Measurements from ENCODE around the gene ZC3HAV1. TPM values are rescaled to one million over a fixed set of nuclear protein-coding genes. Genes with fewer than 3 reads are reported as not detected.

The ZC3HAV1 gene
- total and polyA plus RNA-seq, 2 of the 13 experiments (the other 11 are each of a cell fraction or from before 2014, with no cell fraction given) = 12.7 to 23.7 TPM

- TF ChIP-seq GZF1 (CRISPR knock-in tag; IDR thresholded peaks at IDR 0.05) (0 out of 2 replicates have a peak, but pooled peaks have one; percentile 34), ARID2 (CRISPR knock-in tag; IDR thresholded peaks at IDR 0.05; ENCODE audit: borderline replicate concordance) (0 out of 2 replicates have a peak, but pooled peaks have one; percentile 25), MED13 (CRISPR knock-in tag; IDR thresholded peaks at IDR 0.05) (no peak), ZSCAN21 (CRISPR knock-in tag; IDR thresholded peaks at IDR 0.05; ENCODE audit: borderline replicate concordance) (peak; percentile 72), ZNF484 (CRISPR knock-in tag; IDR thresholded peaks at IDR 0.05; ENCODE audit: borderline replicate concordance, low read depth) (no peak), REST (IDR thresholded peaks at IDR 0.05; ENCODE audit: borderline replicate concordance in 1 of 2, low read depth in 1 of 2, low read length in 2 of 2) (no peak), RFX3 (CRISPR knock-in tag; IDR thresholded peaks at IDR 0.05) (no peak), ZNF703 (CRISPR knock-in tag; IDR thresholded peaks at IDR 0.05; ENCODE audit: borderline replicate concordance) (no peak), PHB2 (IDR thresholded peaks at IDR 0.05; ENCODE audit: partially characterized antibody) (no peak), ATF2 (CRISPR knock-in tag; IDR thresholded peaks at IDR 0.05) (no peak), ZNF550 (CRISPR knock-in tag; IDR thresholded peaks at IDR 0.05; ENCODE audit: borderline replicate concordance) (no peak), E2F2 (CRISPR knock-in tag; IDR thresholded peaks at IDR 0.05; ENCODE audit: borderline replicate concordance) (no peak), ZNF558 (CRISPR knock-in tag; IDR thresholded peaks at IDR 0.05; ENCODE audit: borderline replicate concordance) (no peak; the same call in 1 of the 2 replicates), GABPB1 (CRISPR knock-in tag; IDR thresholded peaks at IDR 0.05) (peak; percentile 69), PRDM15 (CRISPR knock-in tag; IDR thresholded peaks at IDR 0.05) (0 out of 2 replicates have a peak, but pooled peaks have one; percentile 20), ARID3A (IDR thresholded peaks at IDR 0.05; ENCODE audit: low read depth, low read length) (no peak)
Measured at GRCh38 chr7:139035586-139036353, 73.8 kb downstream of the ZC3HAV1 start, which contains the start of gene ZC3HAV1L (continued).
